Endothelial cell of umbilical vein (primary cell): ENCODE results near the gene SAMD4B. TPM values are rescaled to one million over a fixed set of nuclear protein-coding genes. Genes with fewer than 3 reads are reported as not detected.

Source experiments
- BruUV-seq: library from RNA; stranded (reverse); fragments of 400-500 nt; replicated peaks from 2 replicates; lab custom pipeline; 2021; lab: Mats Ljungman, UMichigan
- CTCF ChIA-PET: fragments of 300-600, 350-600 bp; sonication (Branson Sonifier 250); formaldehyde crosslinking; loops from one replicate; lab custom pipeline; 2021; ENCODE audit warnings: antibody characterized with exemption, inconsistent platforms; lab: Charles Lee
- POLR2A ChIA-PET: fragments of 300-600, 350-600 bp; sonication (Branson Sonifier 250); formaldehyde crosslinking; loops from one replicate; lab custom pipeline; 2021; ENCODE audit warnings: antibody characterized with exemption, inconsistent platforms; lab: Charles Lee
- DNase-seq: peaks from one replicate; pipeline ENCODE4 v3.0.0-alpha.2; 2011; ENCODE audit warnings: low read depth, low spot score
- FAIRE-seq: peaks from 2 replicates; lab custom pipeline; 2011; peaks lifted over from hg19 to GRCh38; lab: Jason Lieb, UNC
- H2AFZ ChIP-seq: 2 replicates; pipeline ENCODE4 v1.6.0; 2012; ENCODE audit warnings: low read depth, low read length, control low read depth, inconsistent platforms
- H3K27ac ChIP-seq: 2 replicates; pipeline ENCODE4 v1.5.1; 2011; ENCODE audit warnings: low read depth, mild to moderate bottlenecking, control low read depth, low read length, moderate library complexity; ENCODE audit not compliant: insufficient read depth
- H3K27me3 ChIP-seq, 2 experiments: 2 replicates each; pipeline versions ENCODE4 v1.6.0 to v1.6.1; 2011; ENCODE audit warnings: low read length in 2 of 2, mixed read lengths in 1 of 2; ENCODE audit not compliant: control insufficient read depth in 2 of 2, insufficient read depth in 2 of 2
- H3K36me3 ChIP-seq, 2 experiments: 2 replicates in 1 of 2; 3 replicates in 1 of 2; pipeline ENCODE4 v1.5.1; 2011; ENCODE audit warnings: low read length in 2 of 2, mild to moderate bottlenecking in 1 of 2, moderate library complexity in 1 of 2; ENCODE audit not compliant: control insufficient read depth in 2 of 2, insufficient read depth in 2 of 2; ENCODE audit errors: extremely low read depth in 1 of 2
- H3K4me1 ChIP-seq: 3 replicates; pipeline ENCODE4 v1.5.1; 2011; ENCODE audit warnings: mild to moderate bottlenecking, low read length; ENCODE audit not compliant: control insufficient read depth, insufficient read depth; ENCODE audit errors: extremely low read depth
- H3K4me2 ChIP-seq: 2 replicates; pipeline ENCODE4 v1.6.1; 2011; ENCODE audit warnings: low read length, control low read depth, mixed read lengths; ENCODE audit not compliant: insufficient read depth
- H3K4me3 ChIP-seq, 3 experiments: fragments of 200-600 bp in 1 of 3; sonication (generic), shearing (Covaris generic) in 1 of 3; replicated peaks in 1 of 3; 2 replicates each; pipeline ENCODE4 v1.5.1; 2011 to 2016; ENCODE audit warnings: control low read depth in 3 of 3, low read length in 3 of 3, mild to moderate bottlenecking in 2 of 3, inconsistent platforms in 1 of 3, low read depth in 1 of 3, moderate library complexity in 1 of 3; ENCODE audit not compliant: insufficient read depth in 1 of 3
- H3K79me2 ChIP-seq: 2 replicates; pipeline ENCODE4 v1.6.0; 2012; ENCODE audit warnings: low read length, inconsistent platforms; ENCODE audit not compliant: control insufficient read depth, insufficient read depth
- H3K9ac ChIP-seq: replicated peaks from 2 replicates; pipeline ENCODE3; 2011; ENCODE audit warnings: low read length, control low read depth; ENCODE audit not compliant: insufficient read depth; ENCODE audit errors: extremely low read depth
- H3K9me1 ChIP-seq: replicated peaks from 3 replicates; pipeline ENCODE4 v1.6.0; 2011; ENCODE audit warnings: mild to moderate bottlenecking, low read length; ENCODE audit not compliant: control insufficient read depth, insufficient read depth; ENCODE audit errors: extremely low read depth
- H3K9me3 ChIP-seq: replicated peaks from 2 replicates; pipeline ENCODE4 v1.5.1; 2012; ENCODE audit warnings: low read length, inconsistent platforms; ENCODE audit not compliant: control insufficient read depth, insufficient read depth
- H4K20me1 ChIP-seq: replicated peaks from 2 replicates; pipeline ENCODE3; 2011; ENCODE audit warnings: mild to moderate bottlenecking, low read length; ENCODE audit not compliant: control insufficient read depth, insufficient read depth; ENCODE audit errors: extremely low read depth
- EZH2 ChIP-seq: IDR thresholded peaks from 2 replicates; pipeline ENCODE4 v1.6.1; 2012; ENCODE audit warnings: borderline replicate concordance, low read depth, mild to moderate bottlenecking, moderate library complexity, low read length, inconsistent platforms; ENCODE audit not compliant: severe bottlenecking
- FOS ChIP-seq: IDR thresholded peaks from 2 replicates; pipeline ENCODE4 v1.6.1; 2011; ENCODE audit warnings: mild to moderate bottlenecking, low read length, moderate library complexity, borderline replicate concordance; ENCODE audit not compliant: insufficient read depth
- GATA2 ChIP-seq: IDR thresholded peaks from 2 replicates; pipeline ENCODE4 v1.7.0; 2011; ENCODE audit warnings: low read depth, mild to moderate bottlenecking, moderate library complexity, mixed read lengths, low read length; ENCODE audit not compliant: insufficient read length, insufficient read depth
- JUN ChIP-seq: IDR thresholded peaks from 2 replicates; pipeline ENCODE4 v1.6.1; 2011; ENCODE audit warnings: borderline replicate concordance, low read depth; ENCODE audit not compliant: insufficient read length, insufficient read depth
- MYC ChIP-seq: IDR thresholded peaks from one replicate; pipeline ENCODE4 v1.6.1; 2011; ENCODE audit warnings: mild to moderate bottlenecking, low read depth, low read length
- POLR2A ChIP-seq: IDR thresholded peaks from 2 replicates; pipeline ENCODE4 v1.6.1; 2012; ENCODE audit warnings: low read depth, mild to moderate bottlenecking, control low read depth, low read length
- dilution Hi-C: fragments of 300-500 bp; cut with MboI; formaldehyde crosslinking; loops from one replicate; pipeline ENCODE4 v1.15.0; 2019; ENCODE audit warnings: low sequenced_read_pairs; ENCODE audit not compliant: extremely low pct_ligation_motif_present
- intact Hi-C: fragments of 100-400 bp; cut with micrococcal nuclease; formaldehyde crosslinking; loops from one replicate; pipeline ENCODE4 v1.10.0; 2022
- polyA plus RNA-seq, 4 experiments: library from polyadenylated mRNA; depleted of rRNA in 3 of 4; stranded (reverse) in 3 of 4; unstranded in 1 of 4; fragments of >200 nt; gene quantifications; 2 replicates each; pipeline versions ENCODE4 v1.2.1 to v1.2.3, GENCODE V29; 2011 to 2012; ENCODE audit warnings: missing spikeins in 1 of 4
- total RNA-seq: library from RNA; stranded (reverse); gene quantifications from 2 replicates; pipeline ENCODE4 v1.2.3, GENCODE V29; 2021
- TF ChIP-seq, protein P1 (sequence below): IDR thresholded peaks from 2 replicates; pipeline ENCODE4 v1.6.1; 2011; ENCODE audit not compliant: insufficient read depth, insufficient read length
- TF ChIP-seq, protein P2 (sequence below), 2 donors: IDR thresholded peaks; 1 replicate in 1 of 2; 2 replicates in 1 of 2; pipeline ENCODE4 v1.5.1; 2011; ENCODE audit warnings: low read length in 2 of 2, mild to moderate bottlenecking in 2 of 2, moderate library complexity in 2 of 2, control low read depth in 1 of 2, inconsistent platforms in 1 of 2, low read depth in 1 of 2; ENCODE audit not compliant: insufficient read depth in 1 of 2; ENCODE audit errors: extremely low read depth in 1 of 2

Gene SAMD4B
- total and polyA plus RNA-seq, 2 donors (not counting 3 experiments of a cell fraction or from before 2014, with no cell fraction given) = 82.1 to 84.2 TPM

DNA sequence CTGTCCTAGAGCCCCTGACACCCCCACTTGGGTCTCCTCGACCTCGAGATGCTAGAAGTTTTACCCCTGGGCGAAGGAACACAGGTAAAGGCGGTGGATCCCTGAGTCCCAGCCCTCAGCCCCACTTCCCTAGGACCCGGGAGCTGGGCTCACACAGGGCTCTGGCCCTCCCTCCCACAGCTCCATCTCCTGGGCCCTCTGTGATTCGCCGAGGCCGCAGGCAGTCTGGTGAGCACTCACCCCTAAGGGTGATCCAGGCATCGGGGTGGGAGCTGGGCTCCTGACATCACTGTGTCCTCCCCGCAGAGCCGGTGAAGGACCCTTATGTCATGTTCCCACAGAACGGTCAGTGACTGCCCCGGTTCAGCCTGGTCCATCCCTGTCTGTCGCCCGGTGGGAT is 78.5 kb downstream of the SAMD4B start:
- Histone ChIP-seq H3K4me2 (no peak overlapping the region), H3K4me1 (no peaks in the 10 kb centered on the region), H3K27me3 (no peaks in the 10 kb centered on the region), H3K27ac (no peak overlapping the region), H3K4me3 (no peak overlapping the region), H2AFZ (no peak overlapping the region), H4K20me1 (no peaks in the 10 kb centered on the region), H3K79me2 (no peaks in the 10 kb centered on the region), H3K9me3 (no peaks in the 10 kb centered on the region), H3K9me1 (no peaks in the 10 kb centered on the region), H3K9ac (no peak overlapping the region), H3K36me3 (peaks cover 11 to 49% of the 10 kb centered on the region in 2 experiments)
- ChIA-PET POLR2A (interaction anchor here (1.8 kb wide), 1 partner anchor 15 kb away, joined by 7 read pairs; the partner anchor contains the start of gene RPS16), CTCF (interaction anchor here (0.6 to 1.1 kb wide), 3 partner anchors 8 to 54 kb away, joined by 3 read pairs; partner anchors contain the start of gene MED29)
- DNase-seq (no peak), FAIRE-seq (no peak)
- dilution Hi-C loops (no loop called here), intact Hi-C loops (no loop called here)
- BruUV-seq = no TSS peak
- TF ChIP-seq, protein P1, sequence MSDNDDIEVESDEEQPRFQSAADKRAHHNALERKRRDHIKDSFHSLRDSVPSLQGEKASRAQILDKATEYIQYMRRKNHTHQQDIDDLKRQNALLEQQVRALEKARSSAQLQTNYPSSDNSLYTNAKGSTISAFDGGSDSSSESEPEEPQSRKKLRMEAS = no peak
- TF ChIP-seq FOS (no peak), MYC (no peak), EZH2 (no peak), POLR2A (no peak), GATA2 (no peak), JUN (no peak)
- TF ChIP-seq, protein P2, sequence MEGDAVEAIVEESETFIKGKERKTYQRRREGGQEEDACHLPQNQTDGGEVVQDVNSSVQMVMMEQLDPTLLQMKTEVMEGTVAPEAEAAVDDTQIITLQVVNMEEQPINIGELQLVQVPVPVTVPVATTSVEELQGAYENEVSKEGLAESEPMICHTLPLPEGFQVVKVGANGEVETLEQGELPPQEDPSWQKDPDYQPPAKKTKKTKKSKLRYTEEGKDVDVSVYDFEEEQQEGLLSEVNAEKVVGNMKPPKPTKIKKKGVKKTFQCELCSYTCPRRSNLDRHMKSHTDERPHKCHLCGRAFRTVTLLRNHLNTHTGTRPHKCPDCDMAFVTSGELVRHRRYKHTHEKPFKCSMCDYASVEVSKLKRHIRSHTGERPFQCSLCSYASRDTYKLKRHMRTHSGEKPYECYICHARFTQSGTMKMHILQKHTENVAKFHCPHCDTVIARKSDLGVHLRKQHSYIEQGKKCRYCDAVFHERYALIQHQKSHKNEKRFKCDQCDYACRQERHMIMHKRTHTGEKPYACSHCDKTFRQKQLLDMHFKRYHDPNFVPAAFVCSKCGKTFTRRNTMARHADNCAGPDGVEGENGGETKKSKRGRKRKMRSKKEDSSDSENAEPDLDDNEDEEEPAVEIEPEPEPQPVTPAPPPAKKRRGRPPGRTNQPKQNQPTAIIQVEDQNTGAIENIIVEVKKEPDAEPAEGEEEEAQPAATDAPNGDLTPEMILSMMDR (IDR thresholded peaks at IDR 0.05; ENCODE audit: extremely low read depth in 1 of 2, insufficient read depth in 1 of 2, low read depth in 1 of 2, low read length in 2 of 2) = no peak
